ENCODE data around the gene NHLH2. TPM values are rescaled to one million over a fixed set of nuclear protein-coding genes. Genes with fewer than 3 reads are reported as not detected.

NHLH2 gene
- total RNA-seq, 2 donors from 2014 or later: not detected

DNA sequence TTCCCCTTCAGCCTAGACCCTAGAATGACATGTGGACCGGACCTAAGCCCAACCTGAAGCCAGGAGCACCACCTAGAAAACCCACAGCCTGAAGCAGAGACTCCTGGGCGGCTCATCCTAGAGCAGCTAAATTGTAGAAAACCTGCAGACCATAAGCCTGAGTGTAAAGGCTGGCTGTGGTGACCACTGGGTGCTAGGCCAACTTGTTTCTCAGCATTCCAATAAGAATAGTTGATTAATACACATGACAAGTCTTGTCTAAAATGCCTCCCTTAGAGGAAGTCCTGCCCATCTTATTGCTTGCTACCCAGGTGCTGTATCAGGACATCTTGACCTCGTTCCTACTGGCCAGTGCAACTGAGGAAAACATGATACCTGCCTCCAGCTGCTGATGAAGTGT is 49.1 kb downstream of the NHLH2 start:
- Histone ChIP-seq H3K4me1 (no peaks in the 10 kb centered on the region), H3K9me3 (no peaks in the 10 kb centered on the region), H3K27me3 (no peaks in the 10 kb centered on the region), H3K4me3 (no peak overlapping the region), H3K27ac (no peak overlapping the region), H3K36me3 (replicated peaks in 1 of 2; ENCODE audit: insufficient read depth in 1 of 2, low read depth in 2 of 2) (no peaks in the 10 kb centered on the region)
- DNase-seq (no peak), ATAC-seq (no peak)
- no peak for TF ChIP-seq POLR2A (IDR thresholded peaks at IDR 0.05)
- TF ChIP-seq, protein P1, sequence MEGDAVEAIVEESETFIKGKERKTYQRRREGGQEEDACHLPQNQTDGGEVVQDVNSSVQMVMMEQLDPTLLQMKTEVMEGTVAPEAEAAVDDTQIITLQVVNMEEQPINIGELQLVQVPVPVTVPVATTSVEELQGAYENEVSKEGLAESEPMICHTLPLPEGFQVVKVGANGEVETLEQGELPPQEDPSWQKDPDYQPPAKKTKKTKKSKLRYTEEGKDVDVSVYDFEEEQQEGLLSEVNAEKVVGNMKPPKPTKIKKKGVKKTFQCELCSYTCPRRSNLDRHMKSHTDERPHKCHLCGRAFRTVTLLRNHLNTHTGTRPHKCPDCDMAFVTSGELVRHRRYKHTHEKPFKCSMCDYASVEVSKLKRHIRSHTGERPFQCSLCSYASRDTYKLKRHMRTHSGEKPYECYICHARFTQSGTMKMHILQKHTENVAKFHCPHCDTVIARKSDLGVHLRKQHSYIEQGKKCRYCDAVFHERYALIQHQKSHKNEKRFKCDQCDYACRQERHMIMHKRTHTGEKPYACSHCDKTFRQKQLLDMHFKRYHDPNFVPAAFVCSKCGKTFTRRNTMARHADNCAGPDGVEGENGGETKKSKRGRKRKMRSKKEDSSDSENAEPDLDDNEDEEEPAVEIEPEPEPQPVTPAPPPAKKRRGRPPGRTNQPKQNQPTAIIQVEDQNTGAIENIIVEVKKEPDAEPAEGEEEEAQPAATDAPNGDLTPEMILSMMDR (IDR thresholded peaks at IDR 0.05): no peak
- WGBS, 2 donors: 87 to 91% methylated on average over 3 of the region's 3 CpGs
- intact Hi-C loops (cut with DNase I): no loop called here

DNA sequence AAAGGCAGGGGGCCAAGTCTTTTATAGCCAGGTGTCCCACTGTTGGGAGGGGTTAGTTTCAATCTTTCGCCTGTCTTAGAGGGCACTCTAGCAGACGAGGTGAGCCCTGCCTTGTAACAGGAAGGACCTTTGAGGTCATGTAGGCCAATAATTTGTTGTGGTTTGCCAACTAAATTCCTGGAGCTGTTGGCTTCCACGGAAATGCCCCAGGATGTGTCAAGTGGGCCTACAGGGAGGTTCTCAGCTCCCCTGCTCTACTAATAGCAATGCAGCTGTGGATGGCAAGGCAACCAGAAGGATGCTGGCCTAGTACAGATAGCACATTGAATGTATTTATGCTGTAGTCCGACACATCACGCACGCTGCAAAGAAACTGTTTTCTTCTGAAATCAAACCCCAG is 50.1 kb downstream of the NHLH2 start:
- WGBS, 2 donors: 78 to 91% methylated on average over 6 of the region's 6 CpGs

DNA sequence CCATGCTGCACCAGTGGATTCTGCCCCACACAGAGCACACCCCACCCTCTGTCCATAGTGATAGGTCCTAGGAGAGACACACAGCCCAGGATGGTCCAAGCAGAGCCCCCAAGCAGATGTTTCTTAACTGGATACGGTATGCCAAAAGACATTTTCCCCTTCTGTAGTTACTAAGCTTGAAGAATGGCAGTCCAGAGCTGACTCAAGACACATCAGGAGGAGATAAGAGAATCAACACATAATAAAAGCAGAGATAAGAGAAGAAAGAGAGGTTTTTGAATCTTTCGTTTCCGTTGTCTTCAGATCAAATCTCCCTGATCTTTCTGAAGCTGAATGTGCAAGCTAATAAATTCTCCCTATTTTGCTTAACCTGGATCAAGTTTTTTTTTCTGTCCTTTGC is 50.6 kb downstream of the NHLH2 start:
- H3K27ac ChIP-seq: no peak overlapping the region
- TF ChIP-seq, protein P1 (IDR thresholded peaks at IDR 0.05): no peak
- TF ChIP-seq POLR2A (IDR thresholded peaks at IDR 0.05): no peak
- ATAC-seq (no peak), DNase-seq (no peak)
- no peaks in the 10 kb centered on the region for H3K36me3 ChIP-seq (replicated peaks in 1 of 2; ENCODE audit: insufficient read depth in 1 of 2, low read depth in 2 of 2)
- H3K9me3 ChIP-seq: no peaks in the 10 kb centered on the region
- WGBS, 2 donors: 61 to 64% methylated on average over 3 of the region's 3 CpGs
- H3K27me3 ChIP-seq: no peaks in the 10 kb centered on the region
- no peaks in the 10 kb centered on the region for H3K4me1 ChIP-seq
- no peak overlapping the region for H3K4me3 ChIP-seq
- intact Hi-C loops (cut with DNase I): no loop called here

More for the DNA sequence above, 50.1 kb downstream of the NHLH2 start:
- DNase-seq: no peak
- Histone ChIP-seq H3K4me3 (no peak overlapping the region), H3K27ac (no peak overlapping the region), H3K36me3 (replicated peaks in 1 of 2; ENCODE audit: insufficient read depth in 1 of 2, low read depth in 2 of 2) (no peaks in the 10 kb centered on the region), H3K9me3 (no peaks in the 10 kb centered on the region), H3K27me3 (no peaks in the 10 kb centered on the region), H3K4me1 (no peaks in the 10 kb centered on the region)
- no peak for ATAC-seq
- TF ChIP-seq POLR2A (IDR thresholded peaks at IDR 0.05): no peak
- TF ChIP-seq, protein P1 (IDR thresholded peaks at IDR 0.05): no peak
- intact Hi-C loops (cut with DNase I): no loop called here

Other genes with a start within 250 kb of the NHLH2 start
- 1 to 10 TPM; 2.6 to 3.9 TPM for gene VANGL1, start 199.2 kb downstream of the NHLH2 start, total RNA-seq
- under 1 TPM in 1 of 2 donors, not detected in 1; 0.26 TPM for gene CASQ2, start 72.4 kb downstream of the NHLH2 start, total RNA-seq
- 1 to 10 TPM; 7.9 to 8.8 TPM for gene SLC22A15, start 135.4 kb upstream of the NHLH2 start, total RNA-seq

Data from body of pancreas (tissue), 4 donors.